Natural killer cell treated with Interleukin-12 subunit alpha and Interleukin-12 subunit beta and Interleukin-15 and Interleukin-18, amount 100 ng/mL, for 72 hours (primary cell): ENCODE results near the gene KRTAP1-5. TPM values are rescaled to one million over a fixed set of nuclear protein-coding genes. Genes with fewer than 3 reads are reported as not detected.
"Not testable (repeated sequence)": the region's sequence is repeated elsewhere in the genome, so short reads cannot be mapped to it uniquely, and the experiment has no call there.

ENCODE experiments used
- ATAC-seq, 2 donors: fragments of 150-1000 bp; cut with Tn5 transposase in 1 of 2; sonication (Bioruptor Pico), chemical (Tn5 transposase) in 1 of 2; 2 replicates each; pipeline ENCODE4 v1.10.0; 2021
- DNase-seq: peaks from one replicate; pipeline ENCODE4 v3.0.0; 2022; ENCODE audit warnings: low spot score
- H3K27ac Mint-ChIP-seq, 2 donors: 1 replicate in 1 of 2; 2 replicates in 1 of 2; pipeline ENCODE4 v1.8.0; 2022; ENCODE audit warnings: mixed read lengths in 2 of 2, mild to moderate bottlenecking in 1 of 2, moderate library complexity in 1 of 2
- H3K27me3 Mint-ChIP-seq, 2 donors: 1 replicate in 1 of 2; 2 replicates in 1 of 2; pipeline ENCODE4 v1.8.0; 2022; ENCODE audit warnings: mixed read lengths in 2 of 2
- H3K36me3 Mint-ChIP-seq: one replicate; pipeline ENCODE4 v1.8.0; 2022; ENCODE audit warnings: mixed read lengths
- H3K4me1 Mint-ChIP-seq, 2 donors: 1 replicate in 1 of 2; 2 replicates in 1 of 2; pipeline ENCODE4 v1.8.0; 2022; ENCODE audit warnings: low read depth in 2 of 2, mixed read lengths in 2 of 2, mild to moderate bottlenecking in 1 of 2
- H3K4me3 Mint-ChIP-seq: one replicate; pipeline ENCODE4 v1.8.0; 2022; ENCODE audit warnings: mixed read lengths
- H3K9me3 Mint-ChIP-seq: 2 replicates; pipeline ENCODE4 v1.8.0; 2022; ENCODE audit warnings: mixed read lengths
- total RNA-seq, 2 donors: library from RNA; stranded (reverse); gene quantifications; one replicate each; pipeline ENCODE4 v1.2.3, GENCODE V29; 2022

The KRTAP1-5 gene
- total RNA-seq, 2 donors from 2014 or later = not detected

- DNase-seq, H3K4me1 Mint-ChIP-seq, H3K9me3 Mint-ChIP-seq, H3K36me3 Mint-ChIP-seq, H3K4me3 Mint-ChIP-seq, H3K27ac Mint-ChIP-seq: not testable (repeated sequence)
- ATAC-seq = peak; percentile 28 to 31
- peaks cover 33 to 52% of the 10 kb centered on the region in 2 donors for H3K27me3 Mint-ChIP-seq
These were observed 7.4 kb upstream of the KRTAP1-5 start, which contains the start of gene KRTAP1-3 for GRCh38 chr17:41034346-41034935. KRTAP1-3 (minus strand) TSS chr17:41034874; CDS start chr17:41034821, 53 bp downstream.

- Mint-ChIP-seq H3K27ac (no peak within 1 kb of the TSS), H3K9me3 (no peaks in the 10 kb centered on the region), H3K4me3 (no peak within 1 kb of the TSS), H3K36me3 (no peaks in the 10 kb centered on the region), H3K27me3 (peaks cover 23 to 61% of the 10 kb centered on the region in 2 donors), H3K4me1 (no peaks in the 10 kb centered on the region)
- ATAC-seq (no peak), DNase-seq (no peak)
These were observed 2.7 kb upstream of the KRTAP1-5 start, which contains the start of gene KRTAP1-4 for GRCh38 chr17:41029633-41030245. KRTAP1-4 (minus strand) TSS chr17:41030195; CDS start chr17:41030078, 117 bp downstream.

- H3K36me3 Mint-ChIP-seq = no peaks in the 10 kb centered on the region
- DNase-seq (no peak), ATAC-seq (no peak)
- H3K4me3 Mint-ChIP-seq = no peak overlapping the region
- H3K27me3 Mint-ChIP-seq = peaks cover 17 to 44% of the 10 kb centered on the region in 2 donors
- no peak overlapping the region for H3K27ac Mint-ChIP-seq
- H3K9me3 Mint-ChIP-seq = no peaks in the 10 kb centered on the region
- H3K4me1 Mint-ChIP-seq = no peaks in the 10 kb centered on the region
These were observed 2.3 kb downstream of the KRTAP1-5 start for GRCh38 chr17:41024697-41025096.

- Mint-ChIP-seq H3K4me1 (no peaks in the 10 kb centered on the region), H3K36me3 (no peaks in the 10 kb centered on the region), H3K27me3 (peaks cover 16 to 26% of the 10 kb centered on the region in 2 donors), H3K27ac (no peak overlapping the region), H3K9me3 (no peaks in the 10 kb centered on the region), H3K4me3 (no peak overlapping the region)
- ATAC-seq (no peak), DNase-seq (no peak)
These were observed 6.7 kb downstream of the KRTAP1-5 start for GRCh38 chr17:41020336-41020735.

GRCh38 chr17:41019415-41019814 lies 7.6 kb downstream of the KRTAP1-5 start:
- Mint-ChIP-seq H3K4me1 (no peaks in the 10 kb centered on the region), H3K27me3 (peaks cover 16 to 29% of the 10 kb centered on the region in 2 donors), H3K27ac (no peak overlapping the region), H3K36me3 (no peaks in the 10 kb centered on the region), H3K9me3 (no peaks in the 10 kb centered on the region), H3K4me3 (no peak overlapping the region)
- DNase-seq (no peak), ATAC-seq (no peak)

- Mint-ChIP-seq H3K27me3 (peaks cover 16 to 29% of the 10 kb centered on the region in 2 donors), H3K4me3 (no peak overlapping the region), H3K27ac (no peak overlapping the region), H3K36me3 (no peaks in the 10 kb centered on the region), H3K4me1 (no peaks in the 10 kb centered on the region), H3K9me3 (no peaks in the 10 kb centered on the region)
- no peak for ATAC-seq
- no peak for DNase-seq
These were observed 8.5 kb downstream of the KRTAP1-5 start for GRCh38 chr17:41018541-41018940.

- no peak for ATAC-seq
- Mint-ChIP-seq H3K27ac (no peak overlapping the region), H3K4me1 (no peaks in the 10 kb centered on the region), H3K4me3 (no peak overlapping the region), H3K36me3 (no peaks in the 10 kb centered on the region), H3K9me3 (no peaks in the 10 kb centered on the region), H3K27me3 (peaks cover 17 to 35% of the 10 kb centered on the region in 2 donors)
- no peak for DNase-seq
These were observed 10.3 kb downstream of the KRTAP1-5 start for GRCh38 chr17:41016578-41017215.

- H3K4me1 Mint-ChIP-seq = no peaks in the 10 kb centered on the region
- DNase-seq (no peak), ATAC-seq (no peak)
- no peak overlapping the region for H3K27ac Mint-ChIP-seq
- H3K36me3 Mint-ChIP-seq = no peaks in the 10 kb centered on the region
- H3K9me3 Mint-ChIP-seq = no peaks in the 10 kb centered on the region
- H3K27me3 Mint-ChIP-seq = peaks cover 23 to 46% of the 10 kb centered on the region in 2 donors
- H3K4me3 Mint-ChIP-seq = no peak overlapping the region
These were observed 11.6 kb downstream of the KRTAP1-5 start for GRCh38 chr17:41015454-41015853.

GRCh38 chr17:41013606-41014005 lies 13.4 kb downstream of the KRTAP1-5 start:
- no peak overlapping the region for H3K27ac Mint-ChIP-seq
- peaks cover 23 to 47% of the 10 kb centered on the region in 2 donors for H3K27me3 Mint-ChIP-seq
- no peak for ATAC-seq
- DNase-seq = no peak
- H3K4me1 Mint-ChIP-seq = no peaks in the 10 kb centered on the region
- H3K36me3 Mint-ChIP-seq = no peaks in the 10 kb centered on the region
- no peaks in the 10 kb centered on the region for H3K9me3 Mint-ChIP-seq
- no peak overlapping the region for H3K4me3 Mint-ChIP-seq

- ATAC-seq (no peak), DNase-seq (no peak)
- Mint-ChIP-seq H3K27me3 (peaks cover 25 to 51% of the 10 kb centered on the region in 2 donors), H3K27ac (no peak overlapping the region), H3K4me1 (no peaks in the 10 kb centered on the region), H3K36me3 (no peaks in the 10 kb centered on the region), H3K9me3 (no peaks in the 10 kb centered on the region), H3K4me3 (no peak overlapping the region)
These were observed 13.8 kb downstream of the KRTAP1-5 start for GRCh38 chr17:41013181-41013580.

- no peak for ATAC-seq
- H3K27ac Mint-ChIP-seq = no peak overlapping the region
- H3K27me3 Mint-ChIP-seq = peaks cover 25 to 53% of the 10 kb centered on the region in 2 donors
- H3K36me3 Mint-ChIP-seq = no peaks in the 10 kb centered on the region
- no peaks in the 10 kb centered on the region for H3K4me1 Mint-ChIP-seq
- no peaks in the 10 kb centered on the region for H3K9me3 Mint-ChIP-seq
- no peak for DNase-seq
- no peak overlapping the region for H3K4me3 Mint-ChIP-seq
These were observed 14.5 kb downstream of the KRTAP1-5 start for GRCh38 chr17:41012326-41013120.

GRCh38 chr17:41010441-41010840 lies 16.6 kb downstream of the KRTAP1-5 start:
- no peak overlapping the region for H3K27ac Mint-ChIP-seq
- peaks cover 19 to 45% of the 10 kb centered on the region in 2 donors for H3K27me3 Mint-ChIP-seq
- no peaks in the 10 kb centered on the region for H3K36me3 Mint-ChIP-seq
- ATAC-seq = no peak
- H3K9me3 Mint-ChIP-seq = no peaks in the 10 kb centered on the region
- no peak for DNase-seq
- no peak overlapping the region for H3K4me3 Mint-ChIP-seq
- H3K4me1 Mint-ChIP-seq = no peaks in the 10 kb centered on the region

- H3K36me3 Mint-ChIP-seq = no peaks in the 10 kb centered on the region
- no peaks in the 10 kb centered on the region for H3K4me1 Mint-ChIP-seq
- peaks cover 18 to 40% of the 10 kb centered on the region in 2 donors for H3K27me3 Mint-ChIP-seq
- DNase-seq (no peak), ATAC-seq (no peak)
- no peak overlapping the region for H3K4me3 Mint-ChIP-seq
- H3K27ac Mint-ChIP-seq = no peak overlapping the region
- no peaks in the 10 kb centered on the region for H3K9me3 Mint-ChIP-seq
These were observed 17.1 kb downstream of the KRTAP1-5 start for GRCh38 chr17:41009936-41010335.
